Thoracic aorta (tissue), 2 donors: ENCODE results near the gene C4orf51. TPM values are rescaled to one million over a fixed set of nuclear protein-coding genes. Genes with fewer than 3 reads are reported as not detected.

Experiments used
- ATAC-seq: fragments of 150-250 bp; one replicate; pipeline ENCODE4 v1.8.0; 2017; ENCODE audit warnings: low read depth; ENCODE audit not compliant: insufficient number of reproducible peaks, low FRiP score
- DNase-seq: peaks from one replicate; pipeline ENCODE4 v3.0.0-alpha.2; 2020; ENCODE audit warnings: low spot score
- H3K27ac ChIP-seq, 2 donors: fragments of 200-600 bp; sonication (generic); 1 replicate in 1 of 2; 2 replicates in 1 of 2; pipeline ENCODE4 v1.5.1; 2016; ENCODE audit warnings: mild to moderate bottlenecking in 2 of 2, moderate library complexity in 2 of 2
- H3K27me3 ChIP-seq: fragments of 200-600 bp; sonication (generic); replicated peaks from 2 replicates; pipeline ENCODE4 v1.6.0; 2016; ENCODE audit warnings: mild to moderate bottlenecking; ENCODE audit not compliant: insufficient read depth
- H3K36me3 ChIP-seq: fragments of 200-600 bp; sonication (generic); one replicate; pipeline ENCODE4 v1.5.1; 2016
- H3K4me1 ChIP-seq, 2 donors: fragments of 200-600 bp; sonication (generic); 1 replicate in 1 of 2; 2 replicates in 1 of 2; pipeline versions ENCODE4 v1.5.1 to v1.6.0; 2016; ENCODE audit warnings: low read depth in 2 of 2, mild to moderate bottlenecking in 1 of 2; ENCODE audit not compliant: control insufficient read depth in 1 of 2
- H3K4me3 ChIP-seq: fragments of 200-600 bp; sonication (generic); 2 replicates; pipeline ENCODE4 v1.5.1; 2016; ENCODE audit warnings: mild to moderate bottlenecking
- H3K9me3 ChIP-seq: fragments of 200-600 bp; sonication (generic); 2 replicates; pipeline ENCODE4 v1.5.1; 2016
- total RNA-seq, 2 donors: library from RNA; depleted of rRNA; stranded (reverse); fragments of >200 nt; gene quantifications; one replicate each; pipeline versions ENCODE4 v1.1.0 to v1.2.3, GENCODE V29; 2016
- TF ChIP-seq, protein P1 (sequence below): fragments of 200-600 bp; sonication (generic); IDR thresholded peaks from one replicate; pipeline ENCODE4 v1.5.1; 2019; ENCODE audit warnings: antibody characterized with exemption

The C4orf51 gene
- total RNA-seq, 2 donors from 2014 or later = not detected

DNA sequence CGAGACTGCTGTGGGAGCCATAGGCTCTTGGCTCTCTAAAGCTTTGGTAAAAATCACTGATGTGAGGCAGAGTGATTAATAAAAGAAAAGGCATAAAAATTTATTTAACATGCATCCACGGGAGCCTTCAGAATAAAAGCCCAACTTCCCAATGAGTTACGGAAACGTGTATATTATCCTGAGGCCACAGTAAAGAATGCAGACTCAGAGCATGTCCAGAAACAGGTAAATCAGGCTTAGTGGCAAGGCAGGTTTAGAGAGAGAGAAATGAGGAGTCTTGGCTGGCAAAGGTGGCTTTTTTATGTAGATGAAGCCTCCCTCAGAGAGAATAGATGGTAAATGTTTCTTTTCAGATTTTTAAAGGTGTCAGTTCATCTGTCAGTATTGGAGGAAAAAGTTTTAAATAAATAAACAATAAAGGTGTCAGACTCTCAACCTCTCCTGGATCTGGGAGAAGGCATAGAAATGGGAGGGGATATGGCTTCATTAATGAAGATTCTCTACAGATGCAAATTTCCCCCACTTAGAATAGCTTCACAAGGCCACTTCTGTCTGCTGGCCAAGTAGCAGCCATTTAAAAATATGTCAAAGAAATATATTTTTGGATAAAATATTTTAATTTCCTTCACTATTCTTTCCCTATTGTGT, 24.0 kb downstream of the C4orf51 start:
- H3K27me3 ChIP-seq = no peaks in the 10 kb centered on the region
- TF ChIP-seq, protein P1, sequence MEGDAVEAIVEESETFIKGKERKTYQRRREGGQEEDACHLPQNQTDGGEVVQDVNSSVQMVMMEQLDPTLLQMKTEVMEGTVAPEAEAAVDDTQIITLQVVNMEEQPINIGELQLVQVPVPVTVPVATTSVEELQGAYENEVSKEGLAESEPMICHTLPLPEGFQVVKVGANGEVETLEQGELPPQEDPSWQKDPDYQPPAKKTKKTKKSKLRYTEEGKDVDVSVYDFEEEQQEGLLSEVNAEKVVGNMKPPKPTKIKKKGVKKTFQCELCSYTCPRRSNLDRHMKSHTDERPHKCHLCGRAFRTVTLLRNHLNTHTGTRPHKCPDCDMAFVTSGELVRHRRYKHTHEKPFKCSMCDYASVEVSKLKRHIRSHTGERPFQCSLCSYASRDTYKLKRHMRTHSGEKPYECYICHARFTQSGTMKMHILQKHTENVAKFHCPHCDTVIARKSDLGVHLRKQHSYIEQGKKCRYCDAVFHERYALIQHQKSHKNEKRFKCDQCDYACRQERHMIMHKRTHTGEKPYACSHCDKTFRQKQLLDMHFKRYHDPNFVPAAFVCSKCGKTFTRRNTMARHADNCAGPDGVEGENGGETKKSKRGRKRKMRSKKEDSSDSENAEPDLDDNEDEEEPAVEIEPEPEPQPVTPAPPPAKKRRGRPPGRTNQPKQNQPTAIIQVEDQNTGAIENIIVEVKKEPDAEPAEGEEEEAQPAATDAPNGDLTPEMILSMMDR = no peak
- H3K4me3 ChIP-seq = no peak overlapping the region
- H3K9me3 ChIP-seq = no peaks in the 10 kb centered on the region
- DNase-seq = no peak
- no peaks in the 10 kb centered on the region for H3K4me1 ChIP-seq
- no peaks in the 10 kb centered on the region for H3K36me3 ChIP-seq
- H3K27ac ChIP-seq = no peak overlapping the region
- ATAC-seq = no peak

DNA sequence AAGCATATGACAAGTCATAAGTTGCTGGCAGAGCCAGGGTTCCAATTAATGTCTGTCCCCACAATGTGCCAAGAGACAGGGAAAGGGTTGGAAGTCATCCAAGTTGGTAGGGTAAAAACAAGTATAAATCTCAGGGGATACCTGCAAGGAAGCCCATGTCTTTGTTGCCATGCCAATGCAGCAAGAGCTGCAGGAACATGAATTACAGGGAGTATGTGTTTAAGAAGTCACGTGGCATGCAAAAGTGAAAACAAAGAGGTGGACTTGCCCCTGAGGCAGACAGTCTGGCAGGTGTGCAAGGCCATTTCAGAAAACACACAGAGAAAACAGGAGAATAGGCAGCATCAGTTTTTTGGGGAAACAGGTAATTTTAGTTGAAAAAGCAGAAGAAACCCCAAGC, 29.4 kb downstream of the C4orf51 start:
- no peak for DNase-seq
- no peaks in the 10 kb centered on the region for H3K27me3 ChIP-seq
- H3K27ac ChIP-seq = no peak overlapping the region
- H3K36me3 ChIP-seq = no peaks in the 10 kb centered on the region
- H3K4me3 ChIP-seq = no peak overlapping the region
- peaks cover 11% of the 10 kb centered on the region for H3K9me3 ChIP-seq
- no peak for ATAC-seq
- no peaks in the 10 kb centered on the region for H3K4me1 ChIP-seq
- TF ChIP-seq, protein P1 = no peak

DNA sequence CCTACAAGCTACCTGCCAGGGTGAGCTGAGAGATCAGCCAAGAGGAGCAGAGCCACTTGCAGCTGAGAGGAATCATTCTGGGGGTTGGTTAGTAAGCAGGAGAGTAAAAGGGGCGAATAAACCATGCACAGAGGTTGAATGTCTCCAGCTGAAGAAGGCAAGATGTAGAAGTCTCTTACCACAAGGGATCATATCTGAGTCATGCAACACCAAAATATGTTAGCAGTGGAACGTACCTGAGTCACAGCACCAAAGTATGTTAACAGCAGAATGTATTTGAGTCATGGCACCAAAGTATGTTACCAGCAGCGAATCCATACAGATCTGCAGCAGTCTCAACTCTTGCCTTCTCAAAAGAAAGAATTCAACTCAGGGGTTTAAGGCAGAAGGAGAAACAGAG, 29.9 kb downstream of the C4orf51 start:
- H3K27ac ChIP-seq = no peak overlapping the region
- H3K9me3 ChIP-seq = peaks cover 11% of the 10 kb centered on the region
- TF ChIP-seq, protein P1 = no peak
- H3K27me3 ChIP-seq = no peaks in the 10 kb centered on the region
- ATAC-seq (no peak), DNase-seq (no peak)
- H3K36me3 ChIP-seq = no peaks in the 10 kb centered on the region
- H3K4me3 ChIP-seq = no peak overlapping the region
- no peaks in the 10 kb centered on the region for H3K4me1 ChIP-seq

DNA sequence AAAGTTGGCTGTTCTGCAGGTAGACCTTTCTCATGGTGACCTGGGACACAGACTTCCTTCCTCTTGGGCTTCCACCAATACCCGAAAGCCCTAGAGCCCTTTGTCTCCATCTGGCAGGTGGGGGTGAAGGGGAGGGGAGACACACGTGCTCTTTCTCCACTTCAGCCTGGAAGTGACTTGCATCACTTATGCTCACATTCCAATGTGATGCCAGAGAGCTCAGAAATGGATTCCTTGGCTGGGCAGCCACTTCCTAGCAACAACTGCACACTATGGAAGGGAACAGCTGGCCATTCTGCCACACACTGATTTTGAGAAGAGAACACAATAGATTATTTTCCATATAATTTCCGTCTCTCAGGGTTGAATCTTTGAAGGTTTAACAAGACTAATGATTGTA, 36.3 kb downstream of the C4orf51 start:
- H3K4me3 ChIP-seq = no peak overlapping the region
- H3K4me1 ChIP-seq = no peaks in the 10 kb centered on the region
- no peaks in the 10 kb centered on the region for H3K36me3 ChIP-seq
- H3K27ac ChIP-seq = no peak overlapping the region
- H3K9me3 ChIP-seq = peaks cover 8% of the 10 kb centered on the region
- TF ChIP-seq, protein P1 = no peak
- no peak for ATAC-seq
- no peaks in the 10 kb centered on the region for H3K27me3 ChIP-seq
- no peak for DNase-seq

DNA sequence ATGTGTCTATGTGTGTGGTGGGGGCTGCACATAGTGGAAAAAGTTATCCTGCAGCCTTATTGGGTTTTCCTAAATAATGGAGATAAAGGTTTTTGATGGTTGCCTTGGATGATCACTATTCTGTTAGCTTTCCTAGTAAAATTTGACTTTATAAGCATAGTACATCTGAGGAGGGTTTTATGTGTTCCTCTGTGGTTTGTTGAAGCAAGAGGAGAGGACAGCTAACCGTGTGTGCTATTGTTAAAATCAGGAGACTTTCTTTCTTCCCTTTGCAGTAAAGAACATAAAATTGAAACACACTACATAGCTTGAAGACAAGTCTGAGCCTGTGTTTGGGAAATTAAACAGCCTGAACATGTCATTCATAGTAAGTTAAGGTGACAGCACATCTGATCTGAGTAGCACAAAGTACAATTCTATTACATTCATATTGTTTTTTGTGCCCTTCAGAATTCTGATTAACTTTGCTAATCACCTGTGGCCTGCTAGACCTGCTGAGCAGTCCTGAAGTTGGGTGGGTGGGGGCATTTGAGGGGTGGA, 36.8 kb downstream of the C4orf51 start:
- Histone ChIP-seq H3K9me3 (peaks cover 5% of the 10 kb centered on the region), H3K36me3 (no peaks in the 10 kb centered on the region), H3K27ac (no peak overlapping the region), H3K4me1 (no peaks in the 10 kb centered on the region), H3K4me3 (no peak overlapping the region), H3K27me3 (no peaks in the 10 kb centered on the region)
- DNase-seq (no peak), ATAC-seq (no peak)
- TF ChIP-seq, protein P1 = no peak
